ENCODE results near the gene ANKRD13C. TPM values are rescaled to one million over a fixed set of nuclear protein-coding genes. Genes with fewer than 3 reads are reported as not detected.
"Not testable (repeated sequence)": the region's sequence is repeated elsewhere in the genome, so short reads cannot be mapped to it uniquely, and the experiment has no call there.

Gene ANKRD13C
- total RNA-seq, 5 donors from 2014 or later (not counting 1 experiment from before 2014, with no cell fraction given): 26.3 to 28.7 (median 27.2) TPM

- Mint-ChIP-seq H3K27me3 (no peaks in the 10 kb centered on the region), H3K4me1 (peaks cover 57 to 60% (median 57%) of the 10 kb centered on the region in 3 donors), H3K4me3 (peak overlapping the region; percentile 91 to 96 (median 94)), H3K27ac (peak overlapping the region; percentile 94 to 98), H3K9me3 (no peaks in the 10 kb centered on the region), H3K36me3 (peaks cover 8% of the 10 kb centered on the region)
- ChIA-PET CTCF (interaction anchor here (0.7 to 3.4 kb wide), 4 partner anchors 56 to 727 kb away, joined by 3 to 29 read pairs (median 6); partner anchors contain the start of genes CTH (in 1 of the 2), LRRC40 (in 1 of the 2) and ZRANB2 (in 1 of the 2)), POLR2A (interaction anchor here (0.6 to 3.3 kb wide), 8 partner anchors 10 to 1852 kb away, joined by 3 to 58 read pairs (median 4); partner anchors contain the start of gene CTH (in 2 of the 2))
- no peaks in the 10 kb centered on the region for H3K36me3 ChIP-seq (ENCODE audit: control insufficient read depth in 2 of 2, extremely low read depth in 1 of 2, insufficient read depth in 1 of 2, low read length in 1 of 2)
- peak overlapping the region; percentile 89 for H3K27ac ChIP-seq (ENCODE audit: low read length)
- WGBS (ENCODE audit: insufficient coverage): 1% methylated on average over 21 of the region's 34 CpGs
- H3K4me1 ChIP-seq (ENCODE audit: control insufficient read depth in 1 of 2, extremely low read depth in 1 of 2, insufficient read depth in 2 of 2, low read length in 2 of 2): peaks cover 16 to 23% of the 10 kb centered on the region in 2 experiments
- H3K4me3 ChIP-seq (ENCODE audit: control insufficient read depth in 1 of 2, extremely low read depth in 1 of 2, low read length in 1 of 2): peak overlapping the region; percentile 80 to 90
- DNase-seq (peak in 6 of 35 experiments; percentile 8 to 53 (median 30)), ATAC-seq (replicated peaks in 1 of 4) (peak; percentile 27 to 44 (median 37))
- no peaks in the 10 kb centered on the region for H3K9me3 ChIP-seq
- H3K27me3 ChIP-seq (replicated peaks in 1 of 2; ENCODE audit: control insufficient read depth in 2 of 2, extremely low read depth in 1 of 2, insufficient read depth in 2 of 2, low read length in 1 of 2): no peaks in the 10 kb centered on the region
These were observed 756 bp downstream of the ANKRD13C start for GRCh38 chr1:70353601-70354331.

DNA sequence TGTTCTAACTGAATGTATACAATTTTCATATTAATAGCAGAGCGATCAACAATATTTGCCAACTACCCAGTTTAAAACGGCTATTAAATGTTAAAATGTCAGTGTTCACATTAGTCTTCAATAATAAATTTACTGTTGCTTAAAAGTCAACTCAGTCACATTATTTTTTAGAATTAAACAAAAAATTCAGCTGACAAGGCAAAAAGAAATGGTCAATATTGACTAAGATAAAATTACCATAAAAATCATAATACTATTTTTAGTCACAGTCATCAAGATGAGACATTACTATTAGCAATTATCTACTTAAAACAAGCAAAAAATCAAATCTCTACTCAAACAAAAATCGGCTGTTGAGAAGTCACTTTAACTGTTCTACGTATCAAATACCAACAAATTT is 1.5 kb downstream of the ANKRD13C start:
- ChIA-PET POLR2A (interaction anchor here (0.6 to 3.3 kb wide), 4 partner anchors 58 to 728 kb away, joined by 3 to 58 read pairs (median 8); partner anchors contain the start of gene CTH (in 2 of the 2)), CTCF (interaction anchor here in 1 of 2 donors (3.4 kb wide), 1 partner anchor 57 kb away, joined by 29 read pairs; the partner anchor contains the start of gene CTH)
- Mint-ChIP-seq H3K27ac (peak overlapping the region; percentile 94 to 98), H3K9me3 (no peaks in the 10 kb centered on the region), H3K27me3 (no peaks in the 10 kb centered on the region), H3K4me1 (peaks cover 64 to 66% (median 64%) of the 10 kb centered on the region in 3 donors), H3K4me3 (peak overlapping the region; percentile 91 to 96 (median 94)), H3K36me3 (peaks cover 8% of the 10 kb centered on the region)
- no peak overlapping the region for H3K27ac ChIP-seq (ENCODE audit: low read length)
- H3K27me3 ChIP-seq (replicated peaks in 1 of 2; ENCODE audit: control insufficient read depth in 2 of 2, extremely low read depth in 1 of 2, insufficient read depth in 2 of 2, low read length in 1 of 2): no peaks in the 10 kb centered on the region
- ATAC-seq (replicated peaks in 1 of 4): no peak
- H3K4me1 ChIP-seq (ENCODE audit: control insufficient read depth in 1 of 2, extremely low read depth in 1 of 2, insufficient read depth in 2 of 2, low read length in 2 of 2): peaks cover 16 to 26% of the 10 kb centered on the region in 2 experiments
- no peaks in the 10 kb centered on the region for H3K36me3 ChIP-seq (ENCODE audit: control insufficient read depth in 2 of 2, extremely low read depth in 1 of 2, insufficient read depth in 1 of 2, low read length in 1 of 2)
- no CpG with 5 or more reads among the region's 4 CpGs for WGBS (ENCODE audit: insufficient coverage)
- H3K9me3 ChIP-seq: no peaks in the 10 kb centered on the region
- H3K4me3 ChIP-seq (ENCODE audit: control insufficient read depth in 1 of 2, extremely low read depth in 1 of 2, low read length in 1 of 2): peak overlapping the region in 1 of 2 donors; percentile 80
- no peak for DNase-seq

- peaks cover 15 to 16% of the 10 kb centered on the region in 2 experiments for H3K4me1 ChIP-seq (ENCODE audit: control insufficient read depth in 1 of 2, extremely low read depth in 1 of 2, insufficient read depth in 2 of 2, low read length in 2 of 2)
- H3K36me3 ChIP-seq (ENCODE audit: control insufficient read depth in 2 of 2, extremely low read depth in 1 of 2, insufficient read depth in 1 of 2, low read length in 1 of 2); H3K27ac Mint-ChIP-seq; ATAC-seq (replicated peaks in 1 of 4); DNase-seq; H3K27ac ChIP-seq (ENCODE audit: low read length); H3K9me3 ChIP-seq; H3K4me3 ChIP-seq (ENCODE audit: control insufficient read depth in 1 of 2, extremely low read depth in 1 of 2, low read length in 1 of 2); H3K27me3 ChIP-seq (replicated peaks in 1 of 2; ENCODE audit: control insufficient read depth in 2 of 2, extremely low read depth in 1 of 2, insufficient read depth in 2 of 2, low read length in 1 of 2); H3K36me3 Mint-ChIP-seq; H3K27me3 Mint-ChIP-seq; H3K9me3 Mint-ChIP-seq: not testable (repeated sequence)
- Mint-ChIP-seq H3K4me1 (peaks cover 74 to 76% (median 74%) of the 10 kb centered on the region in 3 donors), H3K4me3 (peak overlapping the region in 1 of 3 donors; percentile 23)
- ChIA-PET POLR2A (interaction anchor here (0.6 to 0.9 kb wide), 6 partner anchors 28 to 130 kb away, joined by 3 to 5 read pairs (median 3); partner anchors contain the start of gene CTH (in 1 of the 2)), CTCF (interaction anchor here in 1 of 2 donors (0.6 kb wide), 1 partner anchor 13 kb away, joined by 3 read pairs; no protein-coding TSS in a partner anchor)
- WGBS (ENCODE audit: insufficient coverage): no CpG with 5 or more reads among the region's 4 CpGs
These were observed 4.7 kb downstream of the ANKRD13C start for GRCh38 chr1:70349799-70350198.

DNA sequence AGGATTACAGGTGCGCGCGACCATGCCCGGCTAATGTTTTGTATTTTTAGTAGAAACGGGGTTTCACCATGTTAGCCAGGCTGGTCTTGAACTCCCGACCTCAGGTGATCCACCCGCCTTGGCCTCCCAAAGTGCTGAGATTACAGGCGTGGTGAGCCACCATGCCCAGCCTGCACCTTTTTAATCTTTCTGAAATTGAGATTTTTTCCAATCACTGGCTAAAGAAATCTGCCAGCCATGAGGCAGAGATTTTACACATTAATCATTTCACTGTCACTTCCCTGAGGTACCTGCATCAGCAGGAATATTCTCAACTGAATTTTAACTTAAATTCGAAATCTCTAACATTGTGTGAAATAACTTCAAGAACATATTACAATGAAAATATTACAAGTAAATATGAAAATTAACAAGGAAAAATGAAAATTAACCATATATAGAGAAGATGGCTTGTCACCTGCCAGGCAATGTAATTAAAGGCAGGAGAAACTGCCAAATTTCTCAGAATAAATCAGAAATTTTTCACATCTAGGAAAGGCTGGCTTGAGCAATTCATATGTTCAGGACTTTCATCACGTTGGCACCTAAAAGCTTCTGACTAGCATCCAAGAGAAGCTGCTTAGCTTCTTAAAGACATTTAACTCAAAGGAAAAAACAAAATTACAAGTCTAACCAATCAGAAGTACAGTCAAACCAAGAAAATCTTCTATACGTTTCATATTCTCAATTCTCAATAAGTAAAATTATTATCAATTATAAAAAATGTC is 5.9 kb downstream of the ANKRD13C start:
- no peaks in the 10 kb centered on the region for H3K9me3 ChIP-seq
- ATAC-seq (replicated peaks in 1 of 4) (no peak), DNase-seq (no peak)
- Mint-ChIP-seq H3K27me3 (no peaks in the 10 kb centered on the region), H3K27ac (no peak overlapping the region), H3K4me1 (peaks cover 66 to 74% (median 69%) of the 10 kb centered on the region in 3 donors), H3K9me3 (no peaks in the 10 kb centered on the region), H3K36me3 (peaks cover 8% of the 10 kb centered on the region), H3K4me3 (peak overlapping the region in 1 of 3 donors; percentile 2)
- no peaks in the 10 kb centered on the region for H3K27me3 ChIP-seq (replicated peaks in 1 of 2; ENCODE audit: control insufficient read depth in 2 of 2, extremely low read depth in 1 of 2, insufficient read depth in 2 of 2, low read length in 1 of 2)
- CTCF ChIA-PET: no interaction called here
- POLR2A ChIA-PET: interaction anchor here in 1 of 2 donors (1.0 kb wide), 1 partner anchor 63 kb away, joined by 4 read pairs; the partner anchor contains the start of gene CTH
- 100% methylated on average over 3 of the region's 11 CpGs for WGBS (ENCODE audit: insufficient coverage)
- no peak overlapping the region for H3K4me3 ChIP-seq (ENCODE audit: control insufficient read depth in 1 of 2, extremely low read depth in 1 of 2, low read length in 1 of 2)
- H3K4me1 ChIP-seq (ENCODE audit: control insufficient read depth in 1 of 2, extremely low read depth in 1 of 2, insufficient read depth in 2 of 2, low read length in 2 of 2): peaks cover 13 to 16% of the 10 kb centered on the region in 2 experiments
- H3K27ac ChIP-seq (ENCODE audit: low read length): no peak overlapping the region
- no peaks in the 10 kb centered on the region for H3K36me3 ChIP-seq (ENCODE audit: control insufficient read depth in 2 of 2, extremely low read depth in 1 of 2, insufficient read depth in 1 of 2, low read length in 1 of 2)

DNA sequence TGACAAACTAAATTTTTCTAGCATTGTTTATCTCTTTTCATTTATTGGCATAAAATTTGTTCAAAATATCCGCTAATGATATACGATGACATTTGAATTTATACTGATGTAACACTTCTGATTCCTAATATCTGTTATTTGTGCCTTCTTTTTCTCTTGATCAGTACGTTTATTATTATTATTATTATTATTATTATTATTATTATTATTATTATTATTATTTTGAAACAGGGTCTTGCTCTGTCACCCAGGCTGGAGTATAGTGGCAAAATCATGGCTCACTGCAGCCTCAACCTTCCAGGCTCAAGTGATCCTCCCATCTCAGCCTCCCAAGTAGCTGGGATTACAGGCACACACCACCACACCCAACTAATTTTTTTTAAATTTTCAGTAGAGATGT is 14.9 kb downstream of the ANKRD13C start:
- H3K4me1 ChIP-seq (ENCODE audit: control insufficient read depth in 1 of 2, extremely low read depth in 1 of 2, insufficient read depth in 2 of 2, low read length in 2 of 2); H3K9me3 Mint-ChIP-seq; H3K27me3 Mint-ChIP-seq; H3K9me3 ChIP-seq; DNase-seq; H3K27ac Mint-ChIP-seq; H3K27me3 ChIP-seq (replicated peaks in 1 of 2; ENCODE audit: control insufficient read depth in 2 of 2, extremely low read depth in 1 of 2, insufficient read depth in 2 of 2, low read length in 1 of 2); H3K4me3 Mint-ChIP-seq; H3K4me3 ChIP-seq (ENCODE audit: control insufficient read depth in 1 of 2, extremely low read depth in 1 of 2, low read length in 1 of 2); H3K36me3 ChIP-seq (ENCODE audit: control insufficient read depth in 2 of 2, extremely low read depth in 1 of 2, insufficient read depth in 1 of 2, low read length in 1 of 2); ATAC-seq (replicated peaks in 1 of 4); H3K27ac ChIP-seq (ENCODE audit: low read length): not testable (repeated sequence)
- peaks cover 25% of the 10 kb centered on the region for H3K36me3 Mint-ChIP-seq
- no CpG with 5 or more reads among the region's 3 CpGs for WGBS (ENCODE audit: insufficient coverage)
- CTCF ChIA-PET: interaction anchor here in 1 of 2 donors (0.7 kb wide), 1 partner anchor 104 kb away, joined by 3 read pairs; no protein-coding TSS in a partner anchor
- peaks cover 33 to 41% (median 33%) of the 10 kb centered on the region in 3 donors for H3K4me1 Mint-ChIP-seq
- POLR2A ChIA-PET: interaction anchor here in 1 of 2 donors (0.6 to 1.0 kb wide), 2 partner anchors 15 to 23 kb away, joined by 4 to 6 read pairs; partner anchors contain the start of gene ANKRD13C

DNA sequence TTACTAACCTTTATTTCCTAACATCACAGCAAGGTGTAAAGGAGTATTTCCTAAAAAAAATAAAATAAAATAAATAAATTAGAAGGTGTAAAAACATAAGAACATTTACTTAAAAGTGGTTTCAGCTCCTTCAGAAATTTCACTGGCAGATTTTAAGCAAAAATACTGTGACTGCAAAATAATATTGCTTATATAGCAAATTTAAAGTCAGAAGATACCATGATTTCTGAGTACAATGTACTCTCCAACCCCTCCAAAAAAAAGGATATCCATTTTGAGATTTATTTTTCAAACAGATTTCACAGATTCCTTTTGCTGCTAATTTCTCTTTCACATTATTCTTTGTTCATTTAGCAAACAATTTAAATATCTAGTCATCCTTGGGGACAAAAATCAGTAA is 18.5 kb downstream of the ANKRD13C start:
- Histone ChIP-seq H3K27ac (ENCODE audit: low read length) (no peak overlapping the region), H3K27me3 (replicated peaks in 1 of 2; ENCODE audit: control insufficient read depth in 2 of 2, extremely low read depth in 1 of 2, insufficient read depth in 2 of 2, low read length in 1 of 2) (no peaks in the 10 kb centered on the region), H3K9me3 (no peaks in the 10 kb centered on the region), H3K4me1 (ENCODE audit: control insufficient read depth in 1 of 2, extremely low read depth in 1 of 2, insufficient read depth in 2 of 2, low read length in 2 of 2) (peaks cover 0 to 4% of the 10 kb centered on the region in 2 experiments), H3K4me3 (ENCODE audit: control insufficient read depth in 1 of 2, extremely low read depth in 1 of 2, low read length in 1 of 2) (no peak overlapping the region), H3K36me3 (ENCODE audit: control insufficient read depth in 2 of 2, extremely low read depth in 1 of 2, insufficient read depth in 1 of 2, low read length in 1 of 2) (peaks cover 0 to 8% of the 10 kb centered on the region in 2 donors)
- no peak for ATAC-seq (replicated peaks in 1 of 4)
- no peak for DNase-seq
- POLR2A ChIA-PET: interaction anchor here in 1 of 2 donors (0.6 kb wide), 1 partner anchor 121 kb away, joined by 3 read pairs; no protein-coding TSS in a partner anchor
- H3K27me3 Mint-ChIP-seq: no peaks in the 10 kb centered on the region
- no peaks in the 10 kb centered on the region for H3K9me3 Mint-ChIP-seq
- H3K36me3 Mint-ChIP-seq: peaks cover 25% of the 10 kb centered on the region
- CTCF ChIA-PET: no interaction called here
- no peak overlapping the region for H3K27ac Mint-ChIP-seq
- H3K4me1 Mint-ChIP-seq: peaks cover 33 to 47% (median 35%) of the 10 kb centered on the region in 3 donors
- no peak overlapping the region for H3K4me3 Mint-ChIP-seq

All from T-cell (primary cell).